Left lung (tissue), 14 donors: Measurements from ENCODE around the gene CDHR3. TPM values are rescaled to one million over a fixed set of nuclear protein-coding genes. Genes with fewer than 3 reads are reported as not detected.
A peak's percentile ranks its signal among the peaks of the same experiment; 100 is the strongest.

ENCODE experiments used
- ATAC-seq: fragments of 200-7000 bp; cut with Tn5 transposase; one replicate; pipeline ENCODE4 v1.9.1; 2020; ENCODE audit warnings: moderate library complexity
- DNase-seq, 4 donors: peaks; one replicate each; pipeline ENCODE4 v3.0.0-alpha.2; 2013 to 2020
- H3K27ac ChIP-seq, 2 donors: fragments of 200-600 bp; sonication (generic) in 1 of 2; one replicate each; pipeline versions ENCODE4 v1.5.0 to v1.8.0; 2020 to 2021
- H3K27me3 ChIP-seq, 2 donors: fragments of 200-600 bp; sonication (generic) in 1 of 2; one replicate each; pipeline versions ENCODE4 v1.5.0 to v1.8.0; 2020 to 2021
- H3K36me3 ChIP-seq, 2 donors: fragments of 200-600 bp; sonication (generic) in 1 of 2; one replicate each; pipeline versions ENCODE4 v1.5.0 to v1.8.0; 2020 to 2021
- H3K4me1 ChIP-seq, 2 donors: fragments of 200-600 bp; one replicate each; pipeline ENCODE4 v1.8.0; 2021
- H3K4me3 ChIP-seq, 2 donors: fragments of 200-600 bp; sonication (generic) in 1 of 2; one replicate each; pipeline versions ENCODE4 v1.5.0 to v1.8.0; 2020 to 2021; ENCODE audit warnings: mild to moderate bottlenecking in 1 of 2
- H3K9me3 ChIP-seq, 2 donors: fragments of 200-600 bp; sonication (generic) in 1 of 2; one replicate each; pipeline versions ENCODE4 v1.5.0 to v1.8.0; 2020 to 2021
- CTCF ChIP-seq, 2 donors: fragments of 200-600 bp; sonication (generic) in 1 of 2; IDR thresholded peaks; one replicate each; pipeline versions ENCODE4 v1.5.0 to v1.8.0; 2021; ENCODE audit warnings: antibody characterized with exemption in 2 of 2
- intact Hi-C, 2 donors: fragments of 100-400 bp; cut with DNase I; formaldehyde crosslinking; loops; one replicate each; pipeline versions ENCODE4 v1.11.2 to v1.14.2; 2022
- long read RNA-seq, 12 donors: library from polyadenylated mRNA in 2 of 12; unstranded in 2 of 12; transcript quantifications; one replicate each; pipeline ENCODE4 v2.0.0 and lab custom pipeline, GENCODE V29; 2019 to 2026
- polyA plus RNA-seq, 6 donors: library from polyadenylated mRNA; unstranded; fragments of 120-200 nt; gene quantifications; one replicate each; pipeline ENCODE4 v1.2.1, GENCODE V29; 2013; ENCODE audit not compliant: insufficient read length in 6 of 6
- total RNA-seq, 2 donors: library from RNA; stranded (reverse); fragmentation: NEBNext Ultra II Directional; extraction: Animal tissue kit (Norgen Biotek cat#: 25700); gene quantifications; one replicate each; pipeline ENCODE4 v1.2.1, GENCODE V29; 2021
- donor health status: DM: no; HTN: yes; CAD: no.
- donor health status: DM: no; HTN: no; CAD: no.

Gene CDHR3
- total RNA-seq (10 to 100 TPM in 1 of 2 donors, 1 to 10 TPM in 1; 2.8 to 15.1 TPM), polyA plus RNA-seq (10 to 100 TPM; 15.1 to 44.0 (median 33.1) TPM)
- long read RNA-seq, donor 1, partial matches to known transcripts = 108 of 109 reads
- long read RNA-seq, donor 1, other reads (novel, unspliced or antisense) = 0 of 109 reads
- long read RNA-seq, donor 2 = 0 reads
- long read RNA-seq, donor 3 = 0 reads
- long read RNA-seq, donor 4 = 0 reads
- long read RNA-seq, donor 5, partial matches to known transcripts = 0 of 3 reads
- long read RNA-seq, donor 5, other reads (novel, unspliced or antisense) = 0 of 3 reads
- long read RNA-seq, donor 6 = 0 reads
- long read RNA-seq, donor 7, partial matches to known transcripts = 0 of 2 reads
- long read RNA-seq, donor 7, other reads (novel, unspliced or antisense) = 0 of 2 reads
- long read RNA-seq, donor 8, partial matches to known transcripts = 0 of 3 reads
- long read RNA-seq, donor 8, other reads (novel, unspliced or antisense) = 0 of 3 reads
- long read RNA-seq, donor 9 = 0 reads
- long read RNA-seq, donor 10 = 0 reads
- long read RNA-seq, donor 11 = 0 reads
- long read RNA-seq, donor 12, partial matches to known transcripts = 0 of 1 reads
- long read RNA-seq, donor 12, other reads (novel, unspliced or antisense) = 0 of 1 reads

GRCh38 chr7:105963038-105963667, at the start of gene CDHR3:
Gene CDHR3 (plus strand): TSS chr7:105963264. CDS start chr7:105963319, 55 bp downstream.
- intact Hi-C loops = no loop called here
- Histone ChIP-seq H3K4me3 (no peak within 1 kb of the TSS), H3K36me3 (no peaks in the 10 kb centered on the region), H3K27ac (no peak within 1 kb of the TSS), H3K9me3 (no peaks in the 10 kb centered on the region), H3K27me3 (no peaks in the 10 kb centered on the region), H3K4me1 (no peaks in the 10 kb centered on the region)
- ATAC-seq = peak; percentile 98
- DNase-seq = peak in 2 of 4 donors; percentile 35 to 39
- TF ChIP-seq CTCF (IDR thresholded peaks at IDR 0.05) = no peak

GRCh38 chr7:105913947-105914346, 49.1 kb upstream of the CDHR3 start:
- TF ChIP-seq CTCF (IDR thresholded peaks at IDR 0.05) = no peak
- DNase-seq = no peak
- no peaks in the 10 kb centered on the region for H3K36me3 ChIP-seq
- intact Hi-C loops = no loop called here
- no peak overlapping the region for H3K4me3 ChIP-seq
- ATAC-seq = no peak
- no peaks in the 10 kb centered on the region for H3K9me3 ChIP-seq
- H3K27ac ChIP-seq = no peak overlapping the region
- H3K4me1 ChIP-seq = no peaks in the 10 kb centered on the region
- no peaks in the 10 kb centered on the region for H3K27me3 ChIP-seq

- Histone ChIP-seq H3K36me3 (no peaks in the 10 kb centered on the region), H3K4me3 (no peak overlapping the region), H3K9me3 (no peaks in the 10 kb centered on the region), H3K27ac (no peak overlapping the region), H3K27me3 (no peaks in the 10 kb centered on the region), H3K4me1 (no peaks in the 10 kb centered on the region)
- ATAC-seq (no peak), DNase-seq (no peak)
- intact Hi-C loops = no loop called here
- no peak for TF ChIP-seq CTCF (IDR thresholded peaks at IDR 0.05)
These were observed 46.5 kb upstream of the CDHR3 start for GRCh38 chr7:105916603-105917002.

GRCh38 chr7:105917659-105918058, 45.4 kb upstream of the CDHR3 start:
- DNase-seq (no peak), ATAC-seq (no peak)
- no peaks in the 10 kb centered on the region for H3K27me3 ChIP-seq
- no peak overlapping the region for H3K4me3 ChIP-seq
- intact Hi-C loops = no loop called here
- no peaks in the 10 kb centered on the region for H3K9me3 ChIP-seq
- H3K27ac ChIP-seq = no peak overlapping the region
- no peaks in the 10 kb centered on the region for H3K36me3 ChIP-seq
- no peak for TF ChIP-seq CTCF (IDR thresholded peaks at IDR 0.05)
- H3K4me1 ChIP-seq = no peaks in the 10 kb centered on the region

- intact Hi-C loops = no loop called here
- ATAC-seq (no peak), DNase-seq (no peak)
- H3K27ac ChIP-seq = no peak overlapping the region
- no peak overlapping the region for H3K4me3 ChIP-seq
- H3K9me3 ChIP-seq = peaks cover 0 to 6% of the 10 kb centered on the region in 2 donors
- H3K4me1 ChIP-seq = no peaks in the 10 kb centered on the region
- no peaks in the 10 kb centered on the region for H3K36me3 ChIP-seq
- H3K27me3 ChIP-seq = no peaks in the 10 kb centered on the region
- TF ChIP-seq CTCF (IDR thresholded peaks at IDR 0.05) = no peak
These were observed 42.3 kb upstream of the CDHR3 start for GRCh38 chr7:105920766-105921165.
